ENCODE results near the gene DNAJC13. TPM values are rescaled to one million over a fixed set of nuclear protein-coding genes. Genes with fewer than 3 reads are reported as not detected.
A peak's percentile ranks its signal among the peaks of the same experiment; 100 is the strongest.

The DNAJC13 gene
- total RNA-seq, 4 donors from 2014 or later = 43.1 to 52.4 (median 48.8) TPM

DNA sequence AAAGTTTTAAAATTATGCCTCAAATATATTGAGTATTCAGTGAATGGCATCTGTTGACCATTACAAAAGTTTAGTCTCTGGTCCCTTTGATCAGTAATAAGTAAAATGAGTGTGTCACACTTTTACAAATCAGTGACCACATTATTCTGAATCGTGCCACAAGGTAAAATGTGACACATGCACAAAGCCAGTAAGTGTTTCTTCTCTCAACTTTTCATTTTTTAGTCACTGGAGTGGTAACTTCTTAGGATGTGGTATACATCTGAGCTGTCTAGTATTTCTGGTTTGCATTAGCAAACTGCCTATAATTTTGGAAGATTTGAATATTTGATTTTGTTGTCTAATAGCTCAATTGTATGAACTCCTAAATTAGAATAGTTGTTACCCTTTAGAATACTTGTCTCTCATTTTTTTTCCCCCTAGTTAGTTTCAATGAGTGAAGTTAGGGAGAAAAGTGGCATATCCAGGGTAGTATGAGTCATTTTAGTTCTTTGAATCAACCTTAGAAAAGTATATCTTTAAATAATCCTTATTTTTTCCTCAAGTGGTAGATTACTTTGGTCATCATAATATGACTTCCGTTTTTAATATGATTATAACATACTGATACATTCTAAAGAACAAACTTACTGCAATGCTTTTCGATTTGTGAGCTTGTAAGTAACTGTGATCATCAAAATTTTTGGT, 18.1 kb downstream of the DNAJC13 start:
- Histone ChIP-seq H3K36me3 (peaks cover 0 to 5% (median 0%) of the 10 kb centered on the region in 4 donors), H3K27me3 (no peaks in the 10 kb centered on the region), H3K27ac (replicated peaks in 1 of 4) (peak overlapping the region in 1 of 4 donors; percentile 13), H3K9me3 (no peaks in the 10 kb centered on the region), H3K4me1 (peaks cover 10 to 19% (median 15%) of the 10 kb centered on the region in 4 donors), H3K4me3 (no peak overlapping the region)
- no peak for TF ChIP-seq POLR2AphosphoS5 (IDR thresholded peaks at IDR 0.05)
- TF ChIP-seq EP300 (IDR thresholded peaks at IDR 0.05) = no peak
- TF ChIP-seq POLR2A (IDR thresholded peaks at IDR 0.05; ENCODE audit: low read depth) = no peak
- no peak for TF ChIP-seq CTCF (IDR thresholded peaks at IDR 0.05)
- WGBS = 75% methylated on average over 3 of the region's 3 CpGs
- intact Hi-C loops (cut with DNase I) = no loop called here
- no peak for DNase-seq (ENCODE audit: extremely low spot score)

DNA sequence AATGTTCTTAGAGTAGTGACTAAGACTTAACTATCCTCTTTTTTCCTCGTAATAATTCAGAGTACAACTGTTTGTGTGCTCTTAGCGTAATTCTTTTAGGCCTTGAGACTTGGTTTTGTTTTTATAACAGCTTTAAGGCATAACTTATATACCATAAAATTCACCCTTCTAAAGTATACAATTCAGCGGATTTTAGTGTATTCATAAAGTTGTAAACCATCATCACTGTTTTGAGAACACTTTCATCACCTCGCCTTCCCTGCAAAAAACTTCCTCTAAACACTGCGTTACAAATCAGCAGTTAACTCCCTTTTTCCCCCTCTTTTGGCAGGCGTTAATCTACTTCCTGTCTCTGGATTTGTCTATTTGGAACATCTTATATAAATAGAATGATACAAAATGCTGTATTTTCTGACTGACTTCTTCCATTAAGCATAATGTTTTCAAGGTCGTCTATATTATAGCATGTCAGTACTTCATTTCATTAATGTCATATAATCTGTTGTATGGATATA, 18.7 kb downstream of the DNAJC13 start:
- no peak for TF ChIP-seq EP300 (IDR thresholded peaks at IDR 0.05)
- no peak for TF ChIP-seq CTCF (IDR thresholded peaks at IDR 0.05)
- no peak for TF ChIP-seq POLR2A (IDR thresholded peaks at IDR 0.05; ENCODE audit: low read depth)
- TF ChIP-seq POLR2AphosphoS5 (IDR thresholded peaks at IDR 0.05) = no peak
- Histone ChIP-seq H3K27me3 (no peaks in the 10 kb centered on the region), H3K4me1 (peaks cover 10 to 19% (median 15%) of the 10 kb centered on the region in 4 donors), H3K27ac (replicated peaks in 1 of 4) (peak overlapping the region in 1 of 4 donors; percentile 13), H3K9me3 (no peaks in the 10 kb centered on the region), H3K36me3 (peaks cover 0 to 5% (median 0%) of the 10 kb centered on the region in 4 donors), H3K4me3 (no peak overlapping the region)
- DNase-seq (ENCODE audit: extremely low spot score) = no peak
- 43% methylated on average over 7 of the region's 7 CpGs for WGBS
- intact Hi-C loops (cut with DNase I) = no loop called here

- no peak for TF ChIP-seq POLR2A (IDR thresholded peaks at IDR 0.05; ENCODE audit: low read depth)
- no peak for TF ChIP-seq CTCF (IDR thresholded peaks at IDR 0.05)
- no peak for TF ChIP-seq POLR2AphosphoS5 (IDR thresholded peaks at IDR 0.05)
- TF ChIP-seq EP300 (IDR thresholded peaks at IDR 0.05) = no peak
- no peaks in the 10 kb centered on the region for H3K9me3 ChIP-seq
- no peaks in the 10 kb centered on the region for H3K27me3 ChIP-seq
- WGBS = 91% methylated on average over 5 of the region's 5 CpGs
- intact Hi-C loops (cut with DNase I) = no loop called here
- no peak overlapping the region for H3K4me3 ChIP-seq
- no peaks in the 10 kb centered on the region for H3K36me3 ChIP-seq
- no peak for DNase-seq (ENCODE audit: extremely low spot score)
- peaks cover 19 to 46% (median 34%) of the 10 kb centered on the region in 4 donors for H3K4me1 ChIP-seq
- H3K27ac ChIP-seq (replicated peaks in 1 of 4) = peak overlapping the region in 1 of 4 donors; percentile 28
Observed at GRCh38 chr3:132443421-132443820, 26.1 kb downstream of the DNAJC13 start.

GRCh38 chr3:132444383-132444782, 27.1 kb downstream of the DNAJC13 start:
- Histone ChIP-seq H3K4me1 (peaks cover 28 to 56% (median 44%) of the 10 kb centered on the region in 4 donors), H3K4me3 (no peak overlapping the region), H3K36me3 (no peaks in the 10 kb centered on the region), H3K27ac (replicated peaks in 1 of 4) (peak overlapping the region; percentile 15 to 28 (median 18)), H3K27me3 (no peaks in the 10 kb centered on the region), H3K9me3 (no peaks in the 10 kb centered on the region)
- TF ChIP-seq POLR2A (IDR thresholded peaks at IDR 0.05; ENCODE audit: low read depth) (no peak), POLR2AphosphoS5 (IDR thresholded peaks at IDR 0.05) (no peak), CTCF (IDR thresholded peaks at IDR 0.05) (no peak), EP300 (IDR thresholded peaks at IDR 0.05) (no peak)
- intact Hi-C loops (cut with DNase I) = no loop called here
- no peak for DNase-seq (ENCODE audit: extremely low spot score)

Measured in esophagus muscularis mucosa (tissue), 4 donors.